AG04450 (cell line): ENCODE measurements around the gene RTCB. TPM values are rescaled to one million over a fixed set of nuclear protein-coding genes. Genes with fewer than 3 reads are reported as not detected.
"Not testable (repeated sequence)": the region's sequence is repeated elsewhere in the genome, so short reads cannot be mapped to it uniquely, and the experiment has no call there.

Source experiments
- CTCF ChIA-PET: fragments of 300-600, 350-600 bp; formaldehyde crosslinking; extraction: SDS; loops from one replicate; lab custom pipeline; 2022; ENCODE audit warnings: antibody characterized with exemption, inconsistent platforms; lab: Charles Lee
- POLR2A ChIA-PET: fragments of 350-600 bp; formaldehyde crosslinking; extraction: SDS; loops from one replicate; lab custom pipeline; 2021; ENCODE audit warnings: antibody characterized with exemption, inconsistent platforms; lab: Yijun Ruan, JAX
- DNase-seq: peaks from one replicate; pipeline ENCODE4 v3.0.0-alpha.2; 2011; ENCODE audit warnings: low read depth, low spot score
- H3K27ac ChIP-seq: one replicate; pipeline ENCODE4 v1.5.1; 2012; ENCODE audit warnings: low read depth, low read length, control low read depth
- H3K27me3 ChIP-seq: one replicate; pipeline ENCODE4 v1.6.0; 2012; ENCODE audit warnings: low read length; ENCODE audit not compliant: control insufficient read depth, insufficient read depth
- H3K4me3 ChIP-seq: 2 replicates; pipeline ENCODE4 v1.5.1; 2011; ENCODE audit warnings: mild to moderate bottlenecking, low read depth, low read length, control low read depth
- H3K9me3 ChIP-seq: 2 replicates; pipeline ENCODE4 v1.5.1; 2012; ENCODE audit warnings: low read length; ENCODE audit not compliant: control insufficient read depth, insufficient read depth
- CTCF ChIP-seq: IDR thresholded peaks from 2 replicates; pipeline ENCODE4 v1.5.1; 2011; ENCODE audit warnings: low read depth, low read length, control low read depth, inconsistent platforms
- polyA plus RNA-seq: library from polyadenylated mRNA; depleted of rRNA; stranded (reverse); fragments of >200 nt; gene quantifications from 2 replicates; pipeline ENCODE4 v1.2.3, GENCODE V29; 2011

The RTCB gene
- polyA plus RNA-seq, 1 experiment: 179 TPM

GRCh38 chr22:32354360-32355351 lies 57.4 kb downstream of the RTCB start:
- POLR2A ChIA-PET: no interaction called here
- peak; percentile 2 for DNase-seq
- no peak for TF ChIP-seq CTCF
- no peaks in the 10 kb centered on the region for H3K27me3 ChIP-seq
- peaks cover 24% of the 10 kb centered on the region for H3K9me3 ChIP-seq
- CTCF ChIA-PET: no interaction called here
- no peak overlapping the region for H3K4me3 ChIP-seq
- H3K27ac ChIP-seq: no peak overlapping the region

GRCh38 chr22:32353840-32354239 lies 58.2 kb downstream of the RTCB start:
- CTCF ChIA-PET: no interaction called here
- Histone ChIP-seq H3K27ac (no peak overlapping the region), H3K27me3 (no peaks in the 10 kb centered on the region), H3K9me3 (peaks cover 24% of the 10 kb centered on the region), H3K4me3 (no peak overlapping the region)
- POLR2A ChIA-PET: no interaction called here
- DNase-seq: no peak
- no peak for TF ChIP-seq CTCF

- peaks cover 24% of the 10 kb centered on the region for H3K9me3 ChIP-seq
- CTCF ChIA-PET: no interaction called here
- H3K4me3 ChIP-seq: no peak overlapping the region
- H3K27me3 ChIP-seq: no peaks in the 10 kb centered on the region
- no peak for DNase-seq
- H3K27ac ChIP-seq: no peak overlapping the region
- no peak for TF ChIP-seq CTCF
- POLR2A ChIA-PET: no interaction called here
Measured at GRCh38 chr22:32353292-32353691, 58.8 kb downstream of the RTCB start.

- no peak for TF ChIP-seq CTCF
- ChIA-PET CTCF (no interaction called here), POLR2A (no interaction called here)
- DNase-seq: no peak
- Histone ChIP-seq H3K4me3 (no peak overlapping the region), H3K27me3 (no peaks in the 10 kb centered on the region), H3K9me3 (peaks cover 24% of the 10 kb centered on the region), H3K27ac (no peak overlapping the region)
Measured at GRCh38 chr22:32352681-32353080, 59.4 kb downstream of the RTCB start.

GRCh38 chr22:32351875-32352274 lies 60.2 kb downstream of the RTCB start:
- CTCF ChIA-PET, DNase-seq, H3K27ac ChIP-seq, POLR2A ChIA-PET, H3K4me3 ChIP-seq, H3K27me3 ChIP-seq: not testable (repeated sequence)
- peaks cover 24% of the 10 kb centered on the region for H3K9me3 ChIP-seq
